CD8-positive, alpha-beta memory T cell (primary cell): Measurements from ENCODE around the gene LRRC75A. TPM values are rescaled to one million over a fixed set of nuclear protein-coding genes. Genes with fewer than 3 reads are reported as not detected.
A peak's percentile ranks its signal among the peaks of the same experiment; 100 is the strongest.

ENCODE experiments used
- CTCF ChIA-PET: fragments of 350-600 bp; sonication (Branson Sonifier 250); formaldehyde crosslinking; loops from one replicate; lab custom pipeline; 2021; ENCODE audit warnings: antibody characterized with exemption; lab: Charles Lee
- POLR2A ChIA-PET: fragments of 350-600 bp; sonication (Branson Sonifier 250); formaldehyde crosslinking; loops from one replicate; lab custom pipeline; 2021; ENCODE audit warnings: antibody characterized with exemption; lab: Charles Lee
- DNase-seq, 5 donors: peaks; one replicate each; pipeline versions ENCODE4 v3.0.0 to v3.0.0-alpha.2; 2020 to 2022; ENCODE audit warnings: mixed read lengths in 1 of 5
- H3K27ac ChIP-seq: one replicate; pipeline ENCODE4 v1.7.0; 2013; ENCODE audit warnings: low read depth, mild to moderate bottlenecking, low read length, moderate library complexity
- H3K27me3 ChIP-seq: 2 replicates; pipeline ENCODE4 v1.7.0; 2013; ENCODE audit warnings: low read length, mild to moderate bottlenecking; ENCODE audit not compliant: insufficient read depth, poor library complexity, severe bottlenecking
- H3K36me3 ChIP-seq: 2 replicates; pipeline ENCODE4 v1.7.0; 2013; ENCODE audit warnings: mild to moderate bottlenecking, low read length, moderate library complexity; ENCODE audit not compliant: insufficient read depth
- H3K4me1 ChIP-seq: 2 replicates; pipeline ENCODE4 v1.7.0; 2013; ENCODE audit warnings: mild to moderate bottlenecking, low read length, moderate library complexity; ENCODE audit not compliant: insufficient read depth
- H3K4me3 ChIP-seq: 2 replicates; pipeline ENCODE4 v1.7.0; 2013; ENCODE audit warnings: mild to moderate bottlenecking, low read length
- H3K9me3 ChIP-seq: 2 replicates; pipeline ENCODE4 v1.7.0; 2013; ENCODE audit warnings: mild to moderate bottlenecking, low read length
- H3K27ac Mint-ChIP-seq, 8 donors: one replicate each; pipeline ENCODE4 v1.8.0; 2020 to 2021; ENCODE audit warnings: mixed read lengths in 8 of 8, mild to moderate bottlenecking in 6 of 8, inconsistent platforms in 3 of 8, moderate library complexity in 3 of 8
- H3K27me3 Mint-ChIP-seq, 2 donors: one replicate each; pipeline ENCODE4 v1.8.0; 2020 to 2021; ENCODE audit warnings: mixed read lengths in 2 of 2, mild to moderate bottlenecking in 1 of 2, moderate library complexity in 1 of 2
- H3K36me3 Mint-ChIP-seq, 3 donors: one replicate each; pipeline ENCODE4 v1.8.0; 2020 to 2021; ENCODE audit warnings: mixed read lengths in 3 of 3, inconsistent platforms in 1 of 3, mild to moderate bottlenecking in 1 of 3
- H3K4me1 Mint-ChIP-seq, 3 donors: one replicate each; pipeline ENCODE4 v1.8.0; 2020 to 2021; ENCODE audit warnings: mixed read lengths in 3 of 3, inconsistent platforms in 1 of 3, mild to moderate bottlenecking in 1 of 3
- H3K4me3 Mint-ChIP-seq, 7 donors: one replicate each; pipeline ENCODE4 v1.8.0; 2020 to 2021; ENCODE audit warnings: mixed read lengths in 7 of 7, mild to moderate bottlenecking in 6 of 7, moderate library complexity in 4 of 7, inconsistent platforms in 2 of 7
- H3K9me3 Mint-ChIP-seq, 5 donors: one replicate each; pipeline ENCODE4 v1.8.0; 2020 to 2022; ENCODE audit warnings: mixed read lengths in 5 of 5, mild to moderate bottlenecking in 3 of 5, moderate library complexity in 2 of 5, inconsistent platforms in 1 of 5
- polyA plus RNA-seq: library from polyadenylated mRNA; unstranded; fragments of 300-500 nt; fragmentation: Illumina TruSeq; gene quantifications from one replicate; pipeline ENCODE4 v1.2.3, GENCODE V29; 2021
- total RNA-seq, 2 experiments: library from RNA; stranded (reverse); gene quantifications; one replicate each; pipeline ENCODE4 v1.2.3, GENCODE V29; 2021

Gene LRRC75A
- total and polyA plus RNA-seq, 3 experiments from 2014 or later = 2.2 to 4.6 (median 2.6) TPM

GRCh38 chr17:16439811-16440351 is 52.1 kb downstream of the LRRC75A start:
- CTCF ChIA-PET = interaction anchor here (0.7 to 4.5 kb wide), 2 partner anchors 12 to 76 kb away, joined by 3 to 42 read pairs; no protein-coding TSS in a partner anchor
- peak; percentile 16 to 59 (median 43) for DNase-seq
- Histone ChIP-seq H3K27ac (peak overlapping the region; percentile 92), H3K4me1 (peaks cover 35% of the 10 kb centered on the region), H3K27me3 (no peaks in the 10 kb centered on the region), H3K9me3 (no peaks in the 10 kb centered on the region), H3K4me3 (peak overlapping the region; percentile 74), H3K36me3 (peaks cover 26% of the 10 kb centered on the region)
- Mint-ChIP-seq H3K27ac (peak overlapping the region; percentile 78 to 100 (median 99)), H3K36me3 (peaks cover 0 to 62% (median 9%) of the 10 kb centered on the region in 3 donors), H3K4me3 (peak overlapping the region; percentile 96 to 100 (median 99)), H3K9me3 (no peaks in the 10 kb centered on the region), H3K4me1 (peaks cover 60 to 63% (median 63%) of the 10 kb centered on the region in 3 donors), H3K27me3 (no peaks in the 10 kb centered on the region)
- POLR2A ChIA-PET = interaction anchor here (0.6 to 2.3 kb wide), 6 partner anchors 12 to 950 kb away, joined by 3 to 24 read pairs (median 4); partner anchors contain the start of genes NCOR1 and TRPV2

- POLR2A ChIA-PET = interaction anchor here (0.5 to 2.3 kb wide), 6 partner anchors 24 to 97 kb away, joined by 3 to 24 read pairs (median 6); partner anchors contain the start of genes CENPV, LRRC75A, TRPV2 and UBB
- H3K36me3 ChIP-seq = peaks cover 25% of the 10 kb centered on the region
- H3K4me3 ChIP-seq = peak overlapping the region; percentile 74
- H3K27me3 ChIP-seq = no peaks in the 10 kb centered on the region
- no peaks in the 10 kb centered on the region for H3K9me3 Mint-ChIP-seq
- peak overlapping the region; percentile 96 to 100 (median 99) for H3K4me3 Mint-ChIP-seq
- H3K4me1 ChIP-seq = peaks cover 35% of the 10 kb centered on the region
- DNase-seq = peak in 3 of 5 donors; percentile 20 to 51 (median 20)
- peaks cover 0 to 59% (median 9%) of the 10 kb centered on the region in 3 donors for H3K36me3 Mint-ChIP-seq
- H3K27ac ChIP-seq = peak overlapping the region; percentile 92
- no peaks in the 10 kb centered on the region for H3K27me3 Mint-ChIP-seq
- peaks cover 58 to 63% (median 61%) of the 10 kb centered on the region in 3 donors for H3K4me1 Mint-ChIP-seq
- CTCF ChIA-PET = interaction anchor here (0.9 to 4.5 kb wide), 5 partner anchors 13 to 150 kb away, joined by 3 to 42 read pairs (median 10); partner anchors contain the start of gene TRPV2
- peak overlapping the region; percentile 78 to 100 (median 99) for H3K27ac Mint-ChIP-seq
- H3K9me3 ChIP-seq = no peaks in the 10 kb centered on the region
Observed at GRCh38 chr17:16439303-16439791, 52.6 kb downstream of the LRRC75A start.

GRCh38 chr17:16438557-16439302 is 53.3 kb downstream of the LRRC75A start:
- no peaks in the 10 kb centered on the region for H3K9me3 Mint-ChIP-seq
- H3K27ac Mint-ChIP-seq = peak overlapping the region; percentile 78 to 100 (median 99)
- peaks cover 0 to 53% (median 9%) of the 10 kb centered on the region in 3 donors for H3K36me3 Mint-ChIP-seq
- peaks cover 55 to 61% (median 59%) of the 10 kb centered on the region in 3 donors for H3K4me1 Mint-ChIP-seq
- DNase-seq = peak; percentile 91 to 97 (median 97)
- Histone ChIP-seq H3K9me3 (no peaks in the 10 kb centered on the region), H3K4me1 (peaks cover 35% of the 10 kb centered on the region), H3K27ac (peak overlapping the region; percentile 92), H3K36me3 (peaks cover 21% of the 10 kb centered on the region), H3K27me3 (no peaks in the 10 kb centered on the region), H3K4me3 (peak overlapping the region; percentile 74)
- ChIA-PET POLR2A (interaction anchor here (0.5 to 2.3 kb wide), 7 partner anchors 11 to 98 kb away, joined by 3 to 24 read pairs (median 6); partner anchors contain the start of genes CENPV, LRRC75A, TRPV2 and UBB), CTCF (interaction anchor here (0.6 to 4.5 kb wide), 10 partner anchors 13 to 280 kb away, joined by 3 to 42 read pairs (median 5); partner anchors contain the start of gene TRPV2)
- H3K27me3 Mint-ChIP-seq = no peaks in the 10 kb centered on the region
- peak overlapping the region; percentile 96 to 100 (median 99) for H3K4me3 Mint-ChIP-seq

GRCh38 chr17:16438173-16438556 is 53.8 kb downstream of the LRRC75A start:
- no peak for DNase-seq
- Histone ChIP-seq H3K4me1 (peaks cover 35% of the 10 kb centered on the region), H3K36me3 (peaks cover 21% of the 10 kb centered on the region), H3K27me3 (no peaks in the 10 kb centered on the region), H3K27ac (peak overlapping the region; percentile 92), H3K4me3 (peak overlapping the region; percentile 39), H3K9me3 (no peaks in the 10 kb centered on the region)
- Mint-ChIP-seq H3K27ac (peak overlapping the region; percentile 78 to 100 (median 99)), H3K9me3 (no peaks in the 10 kb centered on the region), H3K4me3 (peak overlapping the region; percentile 96 to 100 (median 99)), H3K27me3 (no peaks in the 10 kb centered on the region), H3K4me1 (peaks cover 54 to 60% (median 58%) of the 10 kb centered on the region in 3 donors), H3K36me3 (peaks cover 0 to 49% (median 9%) of the 10 kb centered on the region in 3 donors)
- CTCF ChIA-PET = interaction anchor here (0.6 to 4.5 kb wide), 9 partner anchors 14 to 279 kb away, joined by 3 to 42 read pairs (median 5); partner anchors contain the start of gene TRPV2
- POLR2A ChIA-PET = interaction anchor here (0.6 to 2.3 kb wide), 7 partner anchors 10 to 98 kb away, joined by 3 to 24 read pairs (median 6); partner anchors contain the start of genes CENPV, LRRC75A, TRPV2 and UBB

- Histone ChIP-seq H3K27ac (no peak overlapping the region), H3K9me3 (no peaks in the 10 kb centered on the region), H3K36me3 (peaks cover 12% of the 10 kb centered on the region), H3K4me3 (no peak overlapping the region), H3K4me1 (peaks cover 29% of the 10 kb centered on the region), H3K27me3 (no peaks in the 10 kb centered on the region)
- Mint-ChIP-seq H3K36me3 (peaks cover 0 to 46% (median 9%) of the 10 kb centered on the region in 3 donors), H3K4me3 (peak overlapping the region in 3 of 7 donors; percentile 2 to 56 (median 48)), H3K27ac (peak overlapping the region in 5 of 8 donors; percentile 44 to 84 (median 52)), H3K9me3 (no peaks in the 10 kb centered on the region), H3K4me1 (peaks cover 43 to 49% (median 47%) of the 10 kb centered on the region in 3 donors), H3K27me3 (no peaks in the 10 kb centered on the region)
- ChIA-PET POLR2A (no interaction called here), CTCF (interaction anchor here (0.7 kb wide), 1 partner anchor 22 kb away, joined by 3 read pairs; the partner anchor contains the start of gene TRPV2)
- DNase-seq = no peak
Observed at GRCh38 chr17:16437083-16437482, 54.9 kb downstream of the LRRC75A start.

GRCh38 chr17:16435925-16436886 is 55.8 kb downstream of the LRRC75A start:
- H3K9me3 Mint-ChIP-seq = no peaks in the 10 kb centered on the region
- H3K27ac Mint-ChIP-seq = peak overlapping the region; percentile 37 to 94 (median 84)
- Histone ChIP-seq H3K4me3 (no peak overlapping the region), H3K27me3 (no peaks in the 10 kb centered on the region), H3K27ac (no peak overlapping the region), H3K4me1 (peaks cover 20% of the 10 kb centered on the region), H3K9me3 (no peaks in the 10 kb centered on the region), H3K36me3 (peaks cover 3% of the 10 kb centered on the region)
- H3K4me3 Mint-ChIP-seq = no peak overlapping the region
- POLR2A ChIA-PET = interaction anchor here (0.5 kb wide), 1 partner anchor 203 kb away, joined by 4 read pairs; no protein-coding TSS in a partner anchor
- DNase-seq = no peak
- CTCF ChIA-PET = interaction anchor here (0.7 kb wide), 1 partner anchor 21 kb away, joined by 3 read pairs; the partner anchor contains the start of gene TRPV2
- H3K27me3 Mint-ChIP-seq = no peaks in the 10 kb centered on the region
- H3K36me3 Mint-ChIP-seq = peaks cover 0 to 41% (median 6%) of the 10 kb centered on the region in 3 donors
- peaks cover 34 to 43% (median 40%) of the 10 kb centered on the region in 3 donors for H3K4me1 Mint-ChIP-seq
